ENCODE data around the gene STARD10.
A peak's percentile ranks its signal among the peaks of the same experiment; 100 is the strongest.

Gene STARD10

GRCh38 chr11:72710278-72710677 lies 83.6 kb downstream of the STARD10 start:
- no peak for DNase-seq
- H3K36me3 ChIP-seq: peaks cover 9% of the 10 kb centered on the region

GRCh38 chr11:72709478-72710238 lies 84.2 kb downstream of the STARD10 start:
- TF ChIP-seq CTCF (IDR thresholded peaks at IDR 0.05; ENCODE audit: low read depth, low read length): no peak
- Histone ChIP-seq H3K36me3 (peaks cover 15% of the 10 kb centered on the region), H3K4me3 (ENCODE audit: low read depth, low read length) (no peak overlapping the region), H3K9me3 (ENCODE audit: severe bottlenecking) (no peaks in the 10 kb centered on the region), H3K27me3 (ENCODE audit: insufficient read depth, low read depth, severe bottlenecking) (no peaks in the 10 kb centered on the region), H3K27ac (no peak overlapping the region)
- no peak for DNase-seq

More at GRCh38 chr11:72710278-72710677, 83.6 kb downstream of the STARD10 start:
- Histone ChIP-seq H3K27ac (no peak overlapping the region), H3K27me3 (ENCODE audit: insufficient read depth, low read depth, severe bottlenecking) (no peaks in the 10 kb centered on the region), H3K4me3 (ENCODE audit: low read depth, low read length) (no peak overlapping the region), H3K9me3 (ENCODE audit: severe bottlenecking) (no peaks in the 10 kb centered on the region)
- no peak for TF ChIP-seq CTCF (IDR thresholded peaks at IDR 0.05; ENCODE audit: low read depth, low read length)

- no peak for DNase-seq
- H3K36me3 ChIP-seq: peaks cover 30% of the 10 kb centered on the region
These were observed 86.8 kb downstream of the STARD10 start for GRCh38 chr11:72707032-72707431.

GRCh38 chr11:72706579-72706978 lies 87.3 kb downstream of the STARD10 start:
- H3K27me3 ChIP-seq (ENCODE audit: insufficient read depth, low read depth, severe bottlenecking): no peaks in the 10 kb centered on the region
- TF ChIP-seq CTCF (IDR thresholded peaks at IDR 0.05; ENCODE audit: low read depth, low read length): no peak
- peak overlapping the region; percentile 65 for H3K27ac ChIP-seq
- H3K36me3 ChIP-seq: peaks cover 30% of the 10 kb centered on the region
- no peak for DNase-seq
- H3K4me3 ChIP-seq (ENCODE audit: low read depth, low read length): no peak overlapping the region
- no peaks in the 10 kb centered on the region for H3K9me3 ChIP-seq (ENCODE audit: severe bottlenecking)

More at GRCh38 chr11:72707032-72707431, 86.8 kb downstream of the STARD10 start:
- Histone ChIP-seq H3K4me3 (ENCODE audit: low read depth, low read length) (no peak overlapping the region), H3K27me3 (ENCODE audit: insufficient read depth, low read depth, severe bottlenecking) (no peaks in the 10 kb centered on the region), H3K27ac (peak overlapping the region; percentile 65), H3K9me3 (ENCODE audit: severe bottlenecking) (no peaks in the 10 kb centered on the region)
- TF ChIP-seq CTCF (IDR thresholded peaks at IDR 0.05; ENCODE audit: low read depth, low read length): no peak

GRCh38 chr11:72705442-72706365 lies 88.1 kb downstream of the STARD10 start:
- Histone ChIP-seq H3K4me3 (ENCODE audit: low read depth, low read length) (no peak overlapping the region), H3K27me3 (ENCODE audit: insufficient read depth, low read depth, severe bottlenecking) (no peaks in the 10 kb centered on the region), H3K9me3 (ENCODE audit: severe bottlenecking) (no peaks in the 10 kb centered on the region), H3K36me3 (peaks cover 34% of the 10 kb centered on the region), H3K27ac (peak overlapping the region; percentile 65)
- peak; percentile 87 for DNase-seq
- no peak for TF ChIP-seq CTCF (IDR thresholded peaks at IDR 0.05; ENCODE audit: low read depth, low read length)

Measured in WERI-Rb-1 (cell line).